Stimulated activated CD8-positive, alpha-beta memory T cell treated with anti-CD3 and anti-CD28 coated beads, Interleukin-2, amount 100 ng/mL, for 1 hour (primary cell): ENCODE measurements around the gene SULT6B1.
"Not testable (repeated sequence)": the region's sequence is repeated elsewhere in the genome, so short reads cannot be mapped to it uniquely, and the experiment has no call there.

Experiments
- DNase-seq, 2 donors: peaks; one replicate each; pipeline ENCODE4 v3.0.0-alpha.2; 2020; ENCODE audit warnings: low read depth in 2 of 2

Gene SULT6B1

GRCh38 chr2:37195862-37196319, 7.4 kb upstream of the SULT6B1 start:
- DNase-seq = not testable (repeated sequence)

- DNase-seq = no peak
Observed at GRCh38 chr2:37192551-37192950, 4.1 kb upstream of the SULT6B1 start.

- DNase-seq = no peak
Observed at GRCh38 chr2:37191747-37192146, 3.3 kb upstream of the SULT6B1 start.

GRCh38 chr2:37191253-37191652, 2.8 kb upstream of the SULT6B1 start:
- no peak for DNase-seq

GRCh38 chr2:37190290-37190689, 1.8 kb upstream of the SULT6B1 start:
- no peak for DNase-seq

- no peak for DNase-seq
Observed at GRCh38 chr2:37189452-37190153, 1.1 kb upstream of the SULT6B1 start.

GRCh38 chr2:37181726-37182684, 6.5 kb downstream of the SULT6B1 start:
- no peak for DNase-seq

GRCh38 chr2:37180640-37181039, 7.8 kb downstream of the SULT6B1 start:
- no peak for DNase-seq

- DNase-seq = no peak
Observed at GRCh38 chr2:37180006-37180639, 8.3 kb downstream of the SULT6B1 start.

- no peak for DNase-seq
Observed at GRCh38 chr2:37173741-37174140, 14.7 kb downstream of the SULT6B1 start.

GRCh38 chr2:37171624-37171950, 16.9 kb downstream of the SULT6B1 start:
- no peak for DNase-seq

GRCh38 chr2:37168217-37168981, 20.1 kb downstream of the SULT6B1 start:
- no peak for DNase-seq

GRCh38 chr2:37167636-37168180, 20.8 kb downstream of the SULT6B1 start:
- no peak for DNase-seq

GRCh38 chr2:37164757-37165156, 23.7 kb downstream of the SULT6B1 start:
- DNase-seq = no peak

GRCh38 chr2:37156857-37157714, 31.4 kb downstream of the SULT6B1 start, which contains the start of gene EIF2AK2:
Gene EIF2AK2, minus strand, starts transcription at chr2:37156980. Its CDS starts 9,174 bp downstream, at chr2:37147806.
- peak; percentile 58 to 78 for DNase-seq

- DNase-seq = peak in 1 of 2 donors; percentile 29
Observed at GRCh38 chr2:37156071-37156856, 32.2 kb downstream of the SULT6B1 start.

- DNase-seq = no peak
Observed at GRCh38 chr2:37154785-37155184, 33.7 kb downstream of the SULT6B1 start.

GRCh38 chr2:37153224-37153623, 35.2 kb downstream of the SULT6B1 start:
- DNase-seq = no peak

GRCh38 chr2:37149626-37150322, 38.7 kb downstream of the SULT6B1 start:
- no peak for DNase-seq
